WTC11 (cell line): ENCODE measurements around the gene TRIB2.

Experiments
- TF ChIP-seq, protein P1 (sequence below): sonication (generic); formaldehyde crosslinking; conservative IDR thresholded peaks from 2 replicates; pipeline ENCODE4 v1.8.1; 2022; ENCODE audit warnings: mild to moderate bottlenecking, missing genetic modification reagents
- TF ChIP-seq, protein P2 (sequence below): fragments of 200-600 bp; IDR thresholded peaks from 2 replicates; pipeline ENCODE4 v1.8.0; 2022; ENCODE audit warnings: antibody characterized with exemption

- TF ChIP-seq, protein P1, sequence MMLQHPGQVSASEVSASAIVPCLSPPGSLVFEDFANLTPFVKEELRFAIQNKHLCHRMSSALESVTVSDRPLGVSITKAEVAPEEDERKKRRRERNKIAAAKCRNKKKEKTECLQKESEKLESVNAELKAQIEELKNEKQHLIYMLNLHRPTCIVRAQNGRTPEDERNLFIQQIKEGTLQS = no peak
- TF ChIP-seq, protein P2, sequence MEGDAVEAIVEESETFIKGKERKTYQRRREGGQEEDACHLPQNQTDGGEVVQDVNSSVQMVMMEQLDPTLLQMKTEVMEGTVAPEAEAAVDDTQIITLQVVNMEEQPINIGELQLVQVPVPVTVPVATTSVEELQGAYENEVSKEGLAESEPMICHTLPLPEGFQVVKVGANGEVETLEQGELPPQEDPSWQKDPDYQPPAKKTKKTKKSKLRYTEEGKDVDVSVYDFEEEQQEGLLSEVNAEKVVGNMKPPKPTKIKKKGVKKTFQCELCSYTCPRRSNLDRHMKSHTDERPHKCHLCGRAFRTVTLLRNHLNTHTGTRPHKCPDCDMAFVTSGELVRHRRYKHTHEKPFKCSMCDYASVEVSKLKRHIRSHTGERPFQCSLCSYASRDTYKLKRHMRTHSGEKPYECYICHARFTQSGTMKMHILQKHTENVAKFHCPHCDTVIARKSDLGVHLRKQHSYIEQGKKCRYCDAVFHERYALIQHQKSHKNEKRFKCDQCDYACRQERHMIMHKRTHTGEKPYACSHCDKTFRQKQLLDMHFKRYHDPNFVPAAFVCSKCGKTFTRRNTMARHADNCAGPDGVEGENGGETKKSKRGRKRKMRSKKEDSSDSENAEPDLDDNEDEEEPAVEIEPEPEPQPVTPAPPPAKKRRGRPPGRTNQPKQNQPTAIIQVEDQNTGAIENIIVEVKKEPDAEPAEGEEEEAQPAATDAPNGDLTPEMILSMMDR = no peak
Measured at GRCh38 chr2:12721566-12722446, 5.1 kb downstream of the TRIB2 start.
